Measurements from ENCODE around the gene DNMBP. TPM values are rescaled to one million over a fixed set of nuclear protein-coding genes. Genes with fewer than 3 reads are reported as not detected.
A peak's percentile ranks its signal among the peaks of the same experiment; 100 is the strongest.

Gene DNMBP
- total RNA-seq, 1 experiment from 2014 or later = 60.3 TPM

GRCh38 chr10:99982728-99983127 lies 27.0 kb downstream of the DNMBP start:
- H3K9me3 ChIP-seq (ENCODE audit: control insufficient read depth in 1 of 2, insufficient read depth in 1 of 2, low read depth in 1 of 2, low read length in 2 of 2) = no peaks in the 10 kb centered on the region
- ATAC-seq (no peak), DNase-seq (ENCODE audit: low read depth, low spot score) (no peak)
- CTCF ChIA-PET = interaction anchor here (1.3 to 1.4 kb wide), 2 partner anchors 16 to 27 kb away, joined by 3 to 4 read pairs; partner anchors contain the start of gene DNMBP
- intact Hi-C loops (cut with micrococcal nuclease) = no loop called here
- no peaks in the 10 kb centered on the region for H3K9me2 ChIP-seq (ENCODE audit: insufficient read depth)
- no peaks in the 10 kb centered on the region; a peak in 1 of 4 replicates for H3K36me3 ChIP-seq (ENCODE audit: control insufficient read depth in 1 of 2, insufficient read depth in 2 of 2, low read length in 2 of 2)
- H3K27me3 ChIP-seq (ENCODE audit: insufficient read depth, low read length) = no peaks in the 10 kb centered on the region
- POLR2A ChIA-PET = interaction anchor here (0.7 to 0.8 kb wide), 2 partner anchors 23 to 35 kb away, joined by 3 read pairs; no protein-coding TSS in a partner anchor
- no peaks in the 10 kb centered on the region for H4K20me1 ChIP-seq (ENCODE audit: insufficient read depth)
- no TSS peak for BruUV-seq (replicated peaks)
- H3K79me2 ChIP-seq (ENCODE audit: insufficient read depth, low read length) = peaks cover 100% of the 10 kb centered on the region
- H2AFZ ChIP-seq (ENCODE audit: low read depth, low read length, poor library complexity, severe bottlenecking) = no peak overlapping the region
- TF ChIP-seq POLR2A (IDR thresholded peaks at IDR 0.05; ENCODE audit: borderline replicate concordance, extremely low read depth, insufficient read depth, insufficient read length) (no peak), CEBPB (IDR thresholded peaks at IDR 0.05; ENCODE audit: low read depth) (no peak), JUND (IDR thresholded peaks at IDR 0.05) (no peak), ELF1 (IDR thresholded peaks at IDR 0.05; ENCODE audit: borderline replicate concordance, low read depth) (no peak), RAD21 (IDR thresholded peaks at IDR 0.05; ENCODE audit: low read depth) (no peak), REST (IDR thresholded peaks at IDR 0.05; ENCODE audit: low read depth) (no peak), EZH2phosphoT487 (IDR thresholded peaks at IDR 0.05; ENCODE audit: borderline replicate concordance) (no peak), ZFX (IDR thresholded peaks at IDR 0.05) (no peak), ZNF274 (IDR thresholded peaks at IDR 0.05; ENCODE audit: low read depth, low read length) (no peak), CTCF (IDR thresholded peaks at IDR 0.05 in 2 of 3, conservative IDR thresholded peaks at IDR 0.05 in 1 of 3; ENCODE audit: borderline replicate concordance in 1 of 3, insufficient read depth in 1 of 3, low read depth in 2 of 3, low read length in 2 of 3) (no peak), ZBTB33 (IDR thresholded peaks at IDR 0.05; ENCODE audit: extremely low read depth, insufficient replicate concordance, low read length) (no peak), SRF (IDR thresholded peaks at IDR 0.05; ENCODE audit: low read depth) (no peak), ATF3 (IDR thresholded peaks at IDR 0.05) (no peak), EZH2 (IDR thresholded peaks at IDR 0.05) (no peak), CBX3 (IDR thresholded peaks at IDR 0.05; ENCODE audit: low read depth) (no peak), TCF7L2 (IDR thresholded peaks at IDR 0.05; ENCODE audit: borderline replicate concordance, extremely low read depth, insufficient read depth, insufficient read length) (no peak), FOSL1 (IDR thresholded peaks at IDR 0.05; ENCODE audit: low read depth) (no peak)
- RAD21 ChIA-PET (ENCODE audit: low non-redundant PET in 1 of 2, low total read pairs in 2 of 2, uncharacterized antibody in 2 of 2, unreplicated experiment in 2 of 2) = interaction anchor here in 1 of 2 experiments (0.6 kb wide), 1 partner anchor 75 kb away, joined by 3 read pairs; no protein-coding TSS in a partner anchor
- peaks cover 73 to 89% of the 10 kb centered on the region in 2 experiments for H3K4me1 ChIP-seq (ENCODE audit: control insufficient read depth in 1 of 2, insufficient read depth in 2 of 2, low read length in 2 of 2)
- no peak overlapping the region for H3K4me3 ChIP-seq (replicated peaks in 1 of 2; ENCODE audit: low read depth in 1 of 2, low read length in 2 of 2)
- peak overlapping the region; percentile 44; the same call in 1 of the 2 replicates for H3K4me2 ChIP-seq (ENCODE audit: low read length)
- peak overlapping the region; percentile 43 for H3K9ac ChIP-seq (ENCODE audit: low read length)
- peak overlapping the region; percentile 44; the same call in 1 of the 2 replicates for H3K27ac ChIP-seq (ENCODE audit: low read depth, low read length)
